HG03060 (cell line): ENCODE data around the gene ANKHD1.

Experiments used
- ATAC-seq: cut with Tn5 transposase; IDR thresholded peaks from one replicate; pipeline ENCODE4 v1.9.1; 2021; ENCODE audit warnings: low read depth, moderate number of reproducible peaks; ENCODE audit not compliant: unreplicated experiment

ANKHD1 gene

GRCh38 chr5:140401362-140402257, at the start of gene ANKHD1:
Gene ANKHD1, plus strand, starts transcription at chr5:140401833. Its CDS starts 135 bp downstream, at chr5:140401968.
- peak; percentile 88 for ATAC-seq

GRCh38 chr5:140355546-140355945, 46.1 kb upstream of the ANKHD1 start:
- ATAC-seq = no peak

GRCh38 chr5:140356853-140357725, 44.5 kb upstream of the ANKHD1 start:
- ATAC-seq = no peak

GRCh38 chr5:140357726-140358093, 43.9 kb upstream of the ANKHD1 start:
- peak; percentile 90 for ATAC-seq

GRCh38 chr5:140358738-140359310, 42.8 kb upstream of the ANKHD1 start:
- no peak for ATAC-seq

GRCh38 chr5:140360101-140360500, 41.5 kb upstream of the ANKHD1 start, which contains the start of gene SLC4A9:
Gene SLC4A9, plus strand, starts transcription at chr5:140360194. Its CDS starts 43 bp downstream, at chr5:140360237.
- no peak for ATAC-seq

- no peak for ATAC-seq
Observed at GRCh38 chr5:140360681-140361479, 40.8 kb upstream of the ANKHD1 start.

GRCh38 chr5:140361901-140362300, 39.7 kb upstream of the ANKHD1 start:
- no peak for ATAC-seq

GRCh38 chr5:140362311-140362710, 39.3 kb upstream of the ANKHD1 start:
- no peak for ATAC-seq

- peak; percentile 74 for ATAC-seq
Observed at GRCh38 chr5:140362875-140363630, 38.6 kb upstream of the ANKHD1 start.

GRCh38 chr5:140363631-140364471, 37.8 kb upstream of the ANKHD1 start:
- ATAC-seq = no peak

GRCh38 chr5:140364472-140364765, 37.2 kb upstream of the ANKHD1 start:
- no peak for ATAC-seq

- no peak for ATAC-seq
Observed at GRCh38 chr5:140365282-140365681, 36.4 kb upstream of the ANKHD1 start.

- no peak for ATAC-seq
Observed at GRCh38 chr5:140365941-140366340, 35.7 kb upstream of the ANKHD1 start.

- ATAC-seq = no peak
Observed at GRCh38 chr5:140366589-140367255, 34.9 kb upstream of the ANKHD1 start.

GRCh38 chr5:140367256-140368013, 34.2 kb upstream of the ANKHD1 start:
- ATAC-seq = no peak

GRCh38 chr5:140371356-140372151, 30.1 kb upstream of the ANKHD1 start:
- ATAC-seq = no peak
